GM06990 (cell line): ENCODE data around the gene DDTL.

Experiments
- DNase-seq: peaks from one replicate; pipeline ENCODE4 v3.0.0-alpha.2; 2011; ENCODE audit not compliant: insufficient read length; ENCODE audit errors: extremely low read depth
- H3K27me3 ChIP-seq: replicated peaks from 2 replicates; pipeline ENCODE4 v1.6.0; 2011; ENCODE audit warnings: low read length; ENCODE audit not compliant: control insufficient read depth, insufficient read depth
- H3K36me3 ChIP-seq: 2 replicates; pipeline ENCODE4 v1.5.1; 2011; ENCODE audit warnings: low read length; ENCODE audit not compliant: control insufficient read depth, insufficient read depth
- H3K4me3 ChIP-seq: replicated peaks from 2 replicates; pipeline ENCODE4 v1.5.1; 2011; ENCODE audit warnings: low read depth, mild to moderate bottlenecking, control low read depth, low read length
- CTCF ChIP-seq: IDR thresholded peaks from 2 replicates; pipeline ENCODE4 v1.5.1; 2011; ENCODE audit warnings: low read length, control low read depth, mild to moderate bottlenecking, inconsistent platforms; ENCODE audit not compliant: insufficient read depth, poor library complexity, severe bottlenecking

The DDTL gene

GRCh38 chr22:24005201-24005600 lies 38.5 kb downstream of the DDTL start, which contains the start of gene GSTT4:
GSTT4 (minus strand) TSS chr22:24005453; CDS start chr22:24005356, 97 bp downstream.
- no peak within 1 kb of the TSS for H3K4me3 ChIP-seq
- H3K27me3 ChIP-seq: no peaks in the 10 kb centered on the region
- no peaks in the 10 kb centered on the region for H3K36me3 ChIP-seq
- no peak for DNase-seq
- TF ChIP-seq CTCF: no peak

- Histone ChIP-seq H3K36me3 (no peaks in the 10 kb centered on the region), H3K4me3 (no peak overlapping the region), H3K27me3 (no peaks in the 10 kb centered on the region)
- TF ChIP-seq CTCF: no peak
- no peak for DNase-seq
Measured at GRCh38 chr22:24006207-24006913, 39.7 kb downstream of the DDTL start.

- Histone ChIP-seq H3K36me3 (no peaks in the 10 kb centered on the region), H3K4me3 (no peak overlapping the region), H3K27me3 (no peaks in the 10 kb centered on the region)
- no peak for TF ChIP-seq CTCF
- DNase-seq: no peak
Measured at GRCh38 chr22:24006914-24007214, 40.2 kb downstream of the DDTL start.

GRCh38 chr22:24007253-24008021 lies 40.7 kb downstream of the DDTL start:
- Histone ChIP-seq H3K36me3 (no peaks in the 10 kb centered on the region), H3K4me3 (no peak overlapping the region), H3K27me3 (no peaks in the 10 kb centered on the region)
- DNase-seq: no peak
- no peak for TF ChIP-seq CTCF

GRCh38 chr22:24008022-24008283 lies 41.3 kb downstream of the DDTL start:
- Histone ChIP-seq H3K27me3 (no peaks in the 10 kb centered on the region), H3K4me3 (no peak overlapping the region), H3K36me3 (no peaks in the 10 kb centered on the region)
- DNase-seq: no peak
- no peak for TF ChIP-seq CTCF
